Measurements from ENCODE around the gene IRF2BPL. TPM values are rescaled to one million over a fixed set of nuclear protein-coding genes. Genes with fewer than 3 reads are reported as not detected.

IRF2BPL gene
- total RNA-seq, 1 experiment from 2014 or later, result 74.6 TPM

- TF ChIP-seq MAX (IDR thresholded peaks at IDR 0.05) (no peak), EZH2 (IDR thresholded peaks at IDR 0.05) (no peak), CEBPB (IDR thresholded peaks at IDR 0.05; ENCODE audit: low read depth) (no peak), SIN3A (IDR thresholded peaks at IDR 0.05; ENCODE audit: low read depth) (no peak), POLR2AphosphoS5 (IDR thresholded peaks at IDR 0.05; ENCODE audit: low read depth, low read length) (no peak), EGR1 (IDR thresholded peaks at IDR 0.05; ENCODE audit: low read depth) (no peak)
Measured at GRCh38 chr14:77007183-77007974, 21.1 kb downstream of the IRF2BPL start (continued).

- Histone ChIP-seq H2AFZ (ENCODE audit: low read depth, low read length, poor library complexity, severe bottlenecking) (peak overlapping the region; percentile 38), H3K4me1 (ENCODE audit: control insufficient read depth in 1 of 2, insufficient read depth in 2 of 2, low read length in 2 of 2) (peaks cover 52 to 62% of the 10 kb centered on the region in 2 experiments), H3K4me2 (ENCODE audit: low read length) (peak overlapping the region; percentile 26), H3K36me3 (ENCODE audit: control insufficient read depth in 1 of 2, insufficient read depth in 2 of 2, low read length in 2 of 2) (no peaks in the 10 kb centered on the region), H3K27me3 (ENCODE audit: insufficient read depth, low read length) (no peaks in the 10 kb centered on the region), H3K4me3 (replicated peaks in 1 of 2; ENCODE audit: low read depth in 1 of 2, low read length in 2 of 2) (no peak overlapping the region), H3K9ac (ENCODE audit: low read length) (0 out of 2 replicates have a peak overlapping the region, but pooled peaks have one; percentile 1), H3K9me2 (ENCODE audit: insufficient read depth) (no peaks in the 10 kb centered on the region), H4K20me1 (ENCODE audit: insufficient read depth) (no peaks in the 10 kb centered on the region), H3K79me2 (ENCODE audit: insufficient read depth, low read length) (no peaks in the 10 kb centered on the region), H3K9me3 (ENCODE audit: control insufficient read depth in 1 of 2, insufficient read depth in 1 of 2, low read depth in 1 of 2, low read length in 2 of 2) (no peaks in the 10 kb centered on the region), H3K27ac (ENCODE audit: low read depth, low read length) (no peak overlapping the region)
- TF ChIP-seq REST (IDR thresholded peaks at IDR 0.05; ENCODE audit: low read depth), result no peak
- TF ChIP-seq JUND (IDR thresholded peaks at IDR 0.05), result no peak
- no peak for TF ChIP-seq ZFX (IDR thresholded peaks at IDR 0.05)
- no peak for TF ChIP-seq SIN3A (IDR thresholded peaks at IDR 0.05; ENCODE audit: low read depth)
- TF ChIP-seq CEBPB (IDR thresholded peaks at IDR 0.05; ENCODE audit: low read depth), result no peak
- no peak for TF ChIP-seq EGR1 (IDR thresholded peaks at IDR 0.05; ENCODE audit: low read depth)
- no peak for TF ChIP-seq TCF7L2 (IDR thresholded peaks at IDR 0.05; ENCODE audit: borderline replicate concordance, extremely low read depth, insufficient read depth, insufficient read length)
- no peak for TF ChIP-seq YY1 (IDR thresholded peaks at IDR 0.05; ENCODE audit: extremely low read depth, insufficient replicate concordance, low read depth, low read length)
- TF ChIP-seq ZBTB33 (IDR thresholded peaks at IDR 0.05; ENCODE audit: extremely low read depth, insufficient replicate concordance, low read length), result no peak
- TF ChIP-seq SRF (IDR thresholded peaks at IDR 0.05; ENCODE audit: low read depth), result no peak
- no peak for TF ChIP-seq RAD21 (IDR thresholded peaks at IDR 0.05; ENCODE audit: low read depth)
- TF ChIP-seq ELF1 (IDR thresholded peaks at IDR 0.05; ENCODE audit: borderline replicate concordance, low read depth), result no peak
- no peak for TF ChIP-seq MAX (IDR thresholded peaks at IDR 0.05)
- RAD21 ChIA-PET (ENCODE audit: low non-redundant PET in 1 of 2, low total read pairs in 2 of 2, uncharacterized antibody in 2 of 2, unreplicated experiment in 2 of 2), result interaction anchor here (0.9 to 1.2 kb wide), 2 partner anchors 43 to 87 kb away, joined by 3 to 7 read pairs; no protein-coding TSS in a partner anchor
- CTCF ChIA-PET, result no interaction called here
- intact Hi-C loops (cut with micrococcal nuclease), result no loop called here
- BruUV-seq (replicated peaks), result no TSS peak
- POLR2A ChIA-PET, result no interaction called here
- ATAC-seq (no peak), DNase-seq (ENCODE audit: low read depth, low spot score) (no peak)
Measured at GRCh38 chr14:77006132-77006531, 22.4 kb downstream of the IRF2BPL start.
